ENCODE measurements around the gene KCNG4. TPM values are rescaled to one million over a fixed set of nuclear protein-coding genes. Genes with fewer than 3 reads are reported as not detected.

Gene KCNG4
- polyA plus RNA-seq, 1 donor (not counting 4 experiments of a cell fraction or from before 2014, with no cell fraction given), result not detected

DNA sequence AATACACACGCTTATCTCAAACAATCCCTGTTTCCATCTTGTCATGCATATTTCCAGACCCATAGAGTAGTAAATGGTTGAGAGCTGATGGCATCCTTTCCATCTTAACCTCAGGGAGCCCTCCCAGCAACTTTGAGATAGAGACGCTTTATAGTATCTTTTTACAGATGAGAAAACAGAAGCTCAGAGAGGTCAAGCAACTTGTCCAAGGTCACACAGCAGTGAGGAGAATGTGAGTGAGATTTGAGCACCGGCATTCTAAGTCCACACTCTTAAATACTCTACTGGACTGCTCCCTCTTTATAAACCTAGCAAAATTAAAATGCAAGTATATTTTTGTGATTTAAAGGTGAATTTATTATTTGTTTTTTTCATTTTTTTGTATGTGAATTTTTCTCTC lies 19.9 kb upstream of the KCNG4 start:
- dilution Hi-C loops (cut with MboI; ENCODE audit: extremely low pct_ligation_motif_present, low sequenced_read_pairs), result loop anchor here (25.0 kb wide), 1 partner anchor 178 kb away; no protein-coding TSS in a partner anchor

GRCh38 chr16:84258266-84258665 lies 18.5 kb upstream of the KCNG4 start:
- H3K4me3 ChIP-seq (ENCODE audit: control insufficient read depth in 2 of 3, extremely low read depth in 1 of 3, insufficient read depth in 2 of 3, low read depth in 1 of 3, low read length in 3 of 3), result no peak overlapping the region
- H3K27ac ChIP-seq (ENCODE audit: control insufficient read depth, insufficient read depth, low read length), result no peak overlapping the region
- TF ChIP-seq EZH2 (IDR thresholded peaks at IDR 0.05; ENCODE audit: low read length), result no peak
- no peak for TF ChIP-seq CTCF (optimal IDR thresholded peaks at IDR 0.05 in 1 of 3, IDR thresholded peaks at IDR 0.05 in 1 of 3, conservative IDR thresholded peaks at IDR 0.05 in 1 of 3; ENCODE audit: extremely low read depth in 1 of 3, insufficient read depth in 2 of 3, low read length in 3 of 3)
- no peaks in the 10 kb centered on the region for H3K27me3 ChIP-seq (ENCODE audit: control insufficient read depth, extremely low read depth, insufficient read depth, low read length)
- no peak overlapping the region for H3K9ac ChIP-seq (ENCODE audit: control insufficient read depth, extremely low read depth, insufficient read depth, low read length)
- DNase-seq (ENCODE audit: low read depth, low spot score) (no peak), FAIRE-seq (no peak)
- no peaks in the 10 kb centered on the region for H4K20me1 ChIP-seq (ENCODE audit: control insufficient read depth, extremely low read depth, insufficient read depth, low read length)
- dilution Hi-C loops (cut with MboI; ENCODE audit: extremely low pct_ligation_motif_present, low sequenced_read_pairs), result loop anchor here (25.0 kb wide), 1 partner anchor 179 kb away; no protein-coding TSS in a partner anchor
- H3K9me1 ChIP-seq (ENCODE audit: control insufficient read depth, extremely low read depth, insufficient read depth, low read length), result no peaks in the 10 kb centered on the region
- no peaks in the 10 kb centered on the region for H3K9me3 ChIP-seq (ENCODE audit: control insufficient read depth, low read depth, low read length)
- no peaks in the 10 kb centered on the region for H3K4me1 ChIP-seq (ENCODE audit: control insufficient read depth, extremely low read depth, insufficient read depth, low read length)
- no peaks in the 10 kb centered on the region for H3K79me2 ChIP-seq (ENCODE audit: control insufficient read depth, insufficient read depth, low read length)
- H3K36me3 ChIP-seq (ENCODE audit: control insufficient read depth in 2 of 2, extremely low read depth in 1 of 2, insufficient read depth in 2 of 2, low read length in 2 of 2), result no peaks in the 10 kb centered on the region
- H2AFZ ChIP-seq (ENCODE audit: control insufficient read depth, low read length), result no peak overlapping the region
- H3K4me2 ChIP-seq (ENCODE audit: control insufficient read depth, extremely low read depth, insufficient read depth, low read depth, low read length), result no peak overlapping the region

More for the DNA sequence above, 19.9 kb upstream of the KCNG4 start:
- H3K4me2 ChIP-seq (ENCODE audit: control insufficient read depth, extremely low read depth, insufficient read depth, low read depth, low read length), result no peak overlapping the region
- no peaks in the 10 kb centered on the region for H3K4me1 ChIP-seq (ENCODE audit: control insufficient read depth, extremely low read depth, insufficient read depth, low read length)
- H3K27ac ChIP-seq (ENCODE audit: control insufficient read depth, insufficient read depth, low read length), result no peak overlapping the region
- no peaks in the 10 kb centered on the region for H3K79me2 ChIP-seq (ENCODE audit: control insufficient read depth, insufficient read depth, low read length)
- FAIRE-seq (no peak), DNase-seq (ENCODE audit: low read depth, low spot score) (no peak)
- H3K9me3 ChIP-seq (ENCODE audit: control insufficient read depth, low read depth, low read length), result no peaks in the 10 kb centered on the region
- TF ChIP-seq CTCF (optimal IDR thresholded peaks at IDR 0.05 in 1 of 3, IDR thresholded peaks at IDR 0.05 in 1 of 3, conservative IDR thresholded peaks at IDR 0.05 in 1 of 3; ENCODE audit: extremely low read depth in 1 of 3, insufficient read depth in 2 of 3, low read length in 3 of 3) (no peak), EZH2 (IDR thresholded peaks at IDR 0.05; ENCODE audit: low read length) (no peak)
- no peak overlapping the region for H3K4me3 ChIP-seq (ENCODE audit: control insufficient read depth in 2 of 3, extremely low read depth in 1 of 3, insufficient read depth in 2 of 3, low read depth in 1 of 3, low read length in 3 of 3)
- no peaks in the 10 kb centered on the region for H3K9me1 ChIP-seq (ENCODE audit: control insufficient read depth, extremely low read depth, insufficient read depth, low read length)
- H3K9ac ChIP-seq (ENCODE audit: control insufficient read depth, extremely low read depth, insufficient read depth, low read length), result no peak overlapping the region
- H3K27me3 ChIP-seq (ENCODE audit: control insufficient read depth, extremely low read depth, insufficient read depth, low read length), result no peaks in the 10 kb centered on the region
- H3K36me3 ChIP-seq (ENCODE audit: control insufficient read depth in 2 of 2, extremely low read depth in 1 of 2, insufficient read depth in 2 of 2, low read length in 2 of 2), result no peaks in the 10 kb centered on the region
- no peak overlapping the region for H2AFZ ChIP-seq (ENCODE audit: control insufficient read depth, low read length)
- no peaks in the 10 kb centered on the region for H4K20me1 ChIP-seq (ENCODE audit: control insufficient read depth, extremely low read depth, insufficient read depth, low read length)

Measured in keratinocyte (primary cell).